PC-9 (cell line): Measurements from ENCODE around the gene KCNC4. TPM values are rescaled to one million over a fixed set of nuclear protein-coding genes. Genes with fewer than 3 reads are reported as not detected.
A peak's percentile ranks its signal among the peaks of the same experiment; 100 is the strongest.

Experiments used
- BruUV-seq: library from RNA; stranded (reverse); fragments of 400-500 nt; replicated peaks from 2 replicates; lab custom pipeline; 2021; lab: Mats Ljungman, UMichigan
- CTCF ChIA-PET: fragments of 300-600 bp; sonication (Branson Sonifier 250); formaldehyde crosslinking; loops from one replicate; lab custom pipeline; 2022; ENCODE audit warnings: antibody characterized with exemption; lab: Charles Lee
- POLR2A ChIA-PET: fragments of 300-600 bp; sonication (Branson Sonifier 250); formaldehyde crosslinking; loops from one replicate; lab custom pipeline; 2022; ENCODE audit warnings: antibody characterized with exemption; ENCODE audit not compliant: unreplicated experiment; lab: Charles Lee
- DNase-seq, 2 experiments: peaks; one replicate each; pipeline versions ENCODE4 v3.0.0 to v3.0.0-alpha.2; 2015 to 2022; ENCODE audit warnings: mixed read lengths in 1 of 2
- H2AFZ ChIP-seq: fragments of 200-600 bp; sonication (generic); 2 replicates; pipeline ENCODE4 v1.8.1; 2017; ENCODE audit warnings: antibody characterized with exemption
- H3F3A ChIP-seq: fragments of 200-600 bp; sonication (generic); 2 replicates; pipeline ENCODE4 v1.8.1; 2017; ENCODE audit warnings: antibody characterized with exemption, mild to moderate bottlenecking, low read depth; ENCODE audit not compliant: insufficient read depth
- H3K27ac ChIP-seq: fragments of 200-600 bp; sonication (generic); 2 replicates; pipeline ENCODE4 v1.6.1; 2016; ENCODE audit warnings: mixed run types
- H3K27me3 ChIP-seq: fragments of 200-600 bp; sonication (generic); 2 replicates; pipeline ENCODE4 v1.6.1; 2016; ENCODE audit warnings: low read depth, mixed run types; ENCODE audit not compliant: insufficient read depth
- H3K36me3 ChIP-seq: fragments of 200-600 bp; sonication (generic); 2 replicates; pipeline ENCODE4 v1.6.1; 2016; ENCODE audit warnings: low read depth, mixed run types
- H3K4me1 ChIP-seq: fragments of 200-600 bp; sonication (generic); replicated peaks from 2 replicates; pipeline ENCODE4 v1.6.1; 2016; ENCODE audit warnings: mixed run types; ENCODE audit not compliant: insufficient read depth
- H3K4me2 ChIP-seq: fragments of 200-600 bp; sonication (generic); 2 replicates; pipeline ENCODE4 v1.6.1; 2017; ENCODE audit warnings: mixed run types
- H3K4me3 ChIP-seq: fragments of 200-600 bp; sonication (generic); 2 replicates; pipeline ENCODE4 v1.6.1; 2016; ENCODE audit warnings: mixed run types
- H3K79me2 ChIP-seq: fragments of 200-600 bp; sonication (generic); 2 replicates; pipeline ENCODE4 v1.6.1; 2017; ENCODE audit warnings: low read depth, mixed run types
- H3K9me2 ChIP-seq: fragments of 200-600 bp; sonication (generic); 2 replicates; pipeline ENCODE4 v1.8.1; 2017; ENCODE audit warnings: mild to moderate bottlenecking; ENCODE audit not compliant: insufficient read depth
- H3K9me3 ChIP-seq: fragments of 200-600 bp; sonication (generic); 2 replicates; pipeline ENCODE4 v1.8.1; 2016; ENCODE audit warnings: low read depth; ENCODE audit not compliant: insufficient read depth
- H4K20me1 ChIP-seq: fragments of 200-600 bp; sonication (generic); 2 replicates; pipeline ENCODE4 v1.8.1; 2017; ENCODE audit not compliant: insufficient read depth
- CTCF ChIP-seq: fragments of 200-600 bp; sonication (generic); conservative IDR thresholded peaks from 2 replicates; pipeline ENCODE4 v1.6.1; 2017; ENCODE audit warnings: mixed run types, antibody characterized with exemption, mild to moderate bottlenecking, moderate library complexity
- EZH2 ChIP-seq: fragments of 200-600 bp; sonication (generic); IDR thresholded peaks from 2 replicates; pipeline ENCODE4 v1.8.0; 2017; ENCODE audit warnings: antibody characterized with exemption, low read depth
- intact Hi-C: fragments of 100-400 bp; cut with micrococcal nuclease; formaldehyde crosslinking; loops from one replicate; pipeline ENCODE4 v1.10.0; 2022; ENCODE audit not compliant: unreplicated experiment
- total RNA-seq: library from RNA; stranded (reverse); gene quantifications from 2 replicates; pipeline ENCODE4 v1.2.3, GENCODE V29; 2021

KCNC4 gene
- total RNA-seq, 1 experiment from 2014 or later: 8.6 TPM

- peak overlapping the region; percentile 89 for H3K27ac ChIP-seq
- no peak overlapping the region for H3K4me3 ChIP-seq
- no peaks in the 10 kb centered on the region for H3K9me3 ChIP-seq
- BruUV-seq: no TSS peak
- H3K36me3 ChIP-seq: peaks cover 10% of the 10 kb centered on the region
- H3K27me3 ChIP-seq: no peaks in the 10 kb centered on the region
- ChIA-PET CTCF (no interaction called here), POLR2A (no interaction called here)
- intact Hi-C loops: no loop called here
- peak; percentile 42 to 99 for DNase-seq
- H3K79me2 ChIP-seq: no peaks in the 10 kb centered on the region
- peaks cover 53% of the 10 kb centered on the region for H3K4me1 ChIP-seq
- H2AFZ ChIP-seq: peak overlapping the region; percentile 1; the same call in 1 of the 2 replicates
- H4K20me1 ChIP-seq: no peaks in the 10 kb centered on the region
- H3F3A ChIP-seq: peaks cover 41% of the 10 kb centered on the region
- TF ChIP-seq EZH2 (no peak), CTCF (no peak)
- H3K9me2 ChIP-seq: no peaks in the 10 kb centered on the region
- peak overlapping the region; percentile 58 for H3K4me2 ChIP-seq
Observed at GRCh38 chr1:110235834-110236682, 25.9 kb downstream of the KCNC4 start.

GRCh38 chr1:110237386-110238152 is 27.5 kb downstream of the KCNC4 start:
- CTCF ChIA-PET: no interaction called here
- peaks cover 47% of the 10 kb centered on the region for H3K4me1 ChIP-seq
- H4K20me1 ChIP-seq: no peaks in the 10 kb centered on the region
- H3K9me3 ChIP-seq: no peaks in the 10 kb centered on the region
- no peaks in the 10 kb centered on the region for H3K27me3 ChIP-seq
- H3K4me3 ChIP-seq: no peak overlapping the region
- DNase-seq: no peak
- no peak for TF ChIP-seq EZH2
- no peak for TF ChIP-seq CTCF
- H3F3A ChIP-seq: peaks cover 36% of the 10 kb centered on the region
- H3K4me2 ChIP-seq: no peak overlapping the region
- POLR2A ChIA-PET: interaction anchor here (0.7 kb wide), 1 partner anchor 43 kb away, joined by 3 read pairs; no protein-coding TSS in a partner anchor
- H2AFZ ChIP-seq: no peak overlapping the region
- BruUV-seq: no TSS peak
- H3K79me2 ChIP-seq: no peaks in the 10 kb centered on the region
- intact Hi-C loops: no loop called here
- H3K36me3 ChIP-seq: peaks cover 3% of the 10 kb centered on the region; the same call in 1 of the 2 replicates
- no peaks in the 10 kb centered on the region; the same call in 1 of the 2 replicates for H3K9me2 ChIP-seq
- peak overlapping the region; percentile 89 for H3K27ac ChIP-seq

- Histone ChIP-seq H3K27ac (no peak overlapping the region), H3K36me3 (no peaks in the 10 kb centered on the region), H4K20me1 (no peaks in the 10 kb centered on the region), H3K4me3 (no peak overlapping the region), H3K4me1 (peaks cover 30% of the 10 kb centered on the region), H3K9me2 (no peaks in the 10 kb centered on the region; the same call in 1 of the 2 replicates), H3F3A (peaks cover 29% of the 10 kb centered on the region), H3K9me3 (no peaks in the 10 kb centered on the region), H3K27me3 (no peaks in the 10 kb centered on the region), H3K79me2 (no peaks in the 10 kb centered on the region), H3K4me2 (no peak overlapping the region), H2AFZ (no peak overlapping the region)
- TF ChIP-seq EZH2 (no peak), CTCF (no peak)
- intact Hi-C loops: no loop called here
- ChIA-PET POLR2A (no interaction called here), CTCF (no interaction called here)
- BruUV-seq: no TSS peak
- no peak for DNase-seq
Observed at GRCh38 chr1:110239441-110240430, 29.6 kb downstream of the KCNC4 start.
